Measurements from ENCODE around the gene CYTH1.

CYTH1 gene

DNA sequence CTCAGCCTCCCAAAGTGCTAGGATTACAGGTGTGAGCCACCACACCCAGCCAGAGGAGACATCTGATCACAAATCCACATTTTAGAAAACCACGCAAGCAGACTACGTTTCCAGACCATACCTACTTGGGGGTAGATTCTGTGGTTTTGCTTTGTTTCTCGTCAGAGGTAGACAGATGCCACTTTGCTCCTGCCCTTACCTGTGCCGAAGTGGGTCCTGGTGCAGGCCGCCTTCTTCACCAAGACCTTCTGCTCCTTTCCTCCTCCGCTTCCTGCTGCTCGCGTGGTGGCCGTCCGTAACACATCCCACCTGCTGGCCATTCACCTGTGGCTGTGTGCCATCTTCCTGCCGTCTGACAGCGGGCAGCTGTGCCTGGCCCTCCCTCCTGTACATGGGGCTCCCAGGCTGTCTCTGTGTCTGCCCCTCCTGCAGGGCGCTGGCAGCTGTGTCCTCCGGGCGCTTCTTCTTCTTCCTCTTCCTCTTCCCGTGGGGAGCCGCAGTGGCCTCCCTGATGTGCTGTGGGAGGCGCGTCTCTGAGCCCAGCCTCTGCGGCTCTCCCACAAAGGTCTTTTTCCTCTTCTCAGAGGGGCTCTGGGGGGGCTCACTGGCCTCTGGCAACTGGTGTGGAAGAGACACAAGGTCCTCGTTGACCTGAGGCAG, 21.2 kb upstream of the CYTH1 start:
- DNase-seq: no peak

DNA sequence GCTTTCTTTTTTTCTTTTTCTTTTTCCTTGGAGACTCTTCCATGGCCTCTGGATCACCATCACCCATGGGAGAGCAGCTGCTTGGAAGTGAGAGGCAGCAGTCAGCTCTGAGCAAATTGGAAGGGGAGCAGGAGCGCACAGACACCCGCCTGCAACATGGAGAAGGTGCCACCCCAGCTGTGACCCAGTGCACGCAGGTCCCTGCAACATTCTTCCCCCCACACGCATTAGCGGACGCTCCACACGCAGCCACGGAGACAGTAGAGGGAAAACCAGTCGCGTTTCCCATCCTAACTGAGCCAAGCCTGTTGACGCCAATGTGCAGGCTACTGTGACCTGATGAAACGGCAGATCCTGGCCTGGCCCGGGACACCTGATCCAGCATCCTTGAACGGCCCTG, 20.4 kb upstream of the CYTH1 start:
- DNase-seq: no peak

DNA sequence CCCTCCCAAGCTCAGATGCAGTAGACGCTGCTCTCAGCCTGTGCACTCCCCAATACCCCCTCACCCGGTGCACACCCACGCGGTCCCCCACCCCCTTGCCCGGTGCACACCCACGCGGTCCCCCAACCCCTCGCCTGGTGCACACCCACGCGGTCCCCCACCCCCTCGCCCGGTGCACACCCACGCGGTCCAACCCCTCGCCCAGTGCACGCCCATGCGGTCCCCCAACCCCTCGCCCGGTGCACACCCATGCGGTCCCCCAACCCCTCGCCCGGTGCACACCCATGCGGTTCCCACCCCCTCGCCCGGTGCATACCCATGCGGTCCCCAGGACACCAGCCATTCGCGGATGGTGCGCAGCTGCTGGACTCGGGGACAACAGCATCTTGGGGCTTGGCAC, 19.9 kb upstream of the CYTH1 start:
- DNase-seq: no peak

GRCh38 chr17:78800132-78800931, 18.3 kb upstream of the CYTH1 start:
- no peak for DNase-seq

GRCh38 chr17:78798695-78799559, 16.9 kb upstream of the CYTH1 start:
- DNase-seq: peak; percentile 49

DNA sequence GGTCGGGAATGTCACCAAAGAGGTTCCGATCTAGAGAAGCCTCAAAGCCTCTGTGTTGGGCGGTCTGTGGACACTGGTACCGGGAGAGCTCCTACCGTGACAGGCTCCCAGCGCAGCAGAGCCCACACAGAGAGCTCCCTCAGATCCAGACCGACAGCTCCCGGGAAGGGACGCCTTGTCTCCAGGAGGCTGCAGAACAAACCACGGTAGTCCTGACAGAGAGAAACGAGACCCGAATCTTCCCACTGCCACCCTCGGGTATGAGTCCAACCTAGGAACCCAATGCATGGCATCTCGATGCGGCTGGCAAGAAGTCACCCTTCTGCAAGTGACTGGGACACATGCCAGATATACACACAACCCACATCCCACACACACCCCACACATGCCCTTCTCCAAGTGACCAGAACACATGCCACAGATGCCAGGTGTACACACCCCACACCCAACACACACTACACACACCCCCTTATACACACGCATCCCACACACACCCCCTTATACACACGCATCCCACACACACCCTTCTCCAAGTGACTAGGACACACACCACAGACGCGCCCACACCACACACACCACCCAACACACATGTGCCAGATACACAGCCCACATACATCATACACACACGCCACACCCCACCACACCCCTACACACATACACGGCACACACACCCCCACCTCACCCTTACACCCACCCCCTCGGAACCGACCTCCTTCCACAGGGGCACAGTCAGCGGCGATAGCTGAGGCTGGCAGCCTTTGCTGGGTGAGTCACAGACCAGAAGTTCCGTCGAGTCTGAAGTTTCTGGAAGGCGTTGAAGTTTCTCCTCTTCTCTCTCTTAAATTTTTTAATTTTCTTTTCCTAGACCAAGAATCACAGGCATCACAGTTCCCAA, 15.9 kb upstream of the CYTH1 start:
- no peak for DNase-seq

- no peak for DNase-seq
Observed at GRCh38 chr17:78797213-78797612, 15.1 kb upstream of the CYTH1 start.

- no peak for DNase-seq
Observed at GRCh38 chr17:78796517-78796900, 14.4 kb upstream of the CYTH1 start.

DNA sequence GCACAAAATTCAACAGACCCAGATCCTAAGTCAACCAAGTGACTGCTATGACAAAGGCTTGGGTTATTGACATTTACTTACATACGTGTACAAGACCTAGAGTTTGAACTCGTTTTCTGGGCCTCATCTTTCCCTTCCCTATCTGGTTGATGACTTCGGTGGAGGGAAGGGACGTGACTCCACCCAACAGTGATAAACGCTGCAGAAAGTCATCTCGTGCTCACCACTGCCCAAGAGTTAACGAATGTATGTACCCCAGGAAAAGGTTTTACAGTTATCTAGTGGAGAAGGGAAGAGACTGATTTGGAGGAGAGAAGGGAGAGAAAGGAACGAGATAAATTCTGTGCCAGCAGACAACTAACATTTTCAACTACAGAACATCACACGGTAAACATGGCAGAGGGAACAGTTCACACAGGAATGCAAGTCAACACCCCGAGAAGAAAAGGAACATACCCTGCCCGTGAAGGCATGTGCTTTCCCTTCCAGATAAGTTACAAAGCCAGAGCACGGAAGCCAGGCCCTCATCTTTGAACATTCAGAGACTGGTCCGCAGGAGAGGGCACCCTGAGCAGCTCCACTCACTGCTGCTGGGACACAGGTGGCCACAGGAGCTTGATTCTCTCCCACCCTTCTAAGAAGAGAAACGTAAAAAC, 13.9 kb upstream of the CYTH1 start:
- DNase-seq: no peak

GRCh38 chr17:78794864-78795640, 13.0 kb upstream of the CYTH1 start:
- DNase-seq: no peak

DNA sequence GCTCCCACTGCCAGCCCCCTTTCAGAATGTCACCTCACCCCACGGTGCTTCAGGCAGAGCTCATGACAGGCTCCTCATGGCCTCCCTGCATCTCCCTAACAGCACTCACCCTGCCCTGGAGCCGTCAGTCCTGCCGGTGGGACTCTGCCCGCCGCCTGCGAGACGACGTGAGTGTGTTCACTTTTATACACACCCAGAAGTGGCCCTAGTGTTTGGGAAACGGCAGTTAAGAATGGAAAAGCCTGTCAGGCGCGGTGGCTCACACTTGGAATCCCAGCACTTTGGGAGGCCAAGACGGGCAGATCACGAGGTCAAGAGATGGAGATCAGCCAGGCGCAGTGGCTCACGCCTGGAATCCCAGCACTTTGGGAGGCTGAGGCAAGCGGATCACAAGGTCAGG, 12.3 kb upstream of the CYTH1 start:
- DNase-seq: no peak

- DNase-seq: no peak
Observed at GRCh38 chr17:78793968-78794367, 11.9 kb upstream of the CYTH1 start.

DNA sequence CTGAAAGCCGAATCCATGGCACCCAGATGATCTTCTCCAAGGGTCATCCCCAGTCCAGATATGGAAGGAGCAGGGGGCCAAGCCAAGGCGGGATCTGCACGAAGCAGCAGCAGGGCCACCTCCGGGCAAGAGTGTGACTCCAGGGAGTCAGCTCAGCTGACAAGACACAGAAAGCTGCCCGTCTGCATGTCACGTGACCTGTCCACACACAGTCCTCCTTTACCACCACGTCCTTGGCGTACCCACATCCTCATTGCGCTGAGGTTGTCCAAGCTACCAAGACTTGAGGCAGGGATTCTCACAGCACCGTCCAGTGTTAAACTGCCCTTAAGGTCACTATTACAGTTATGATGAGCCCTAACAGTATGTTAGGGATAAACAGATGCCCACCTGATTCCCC, 11.3 kb upstream of the CYTH1 start:
- DNase-seq: no peak

GRCh38 chr17:78791840-78792709, 10.0 kb upstream of the CYTH1 start:
- DNase-seq: no peak

DNA sequence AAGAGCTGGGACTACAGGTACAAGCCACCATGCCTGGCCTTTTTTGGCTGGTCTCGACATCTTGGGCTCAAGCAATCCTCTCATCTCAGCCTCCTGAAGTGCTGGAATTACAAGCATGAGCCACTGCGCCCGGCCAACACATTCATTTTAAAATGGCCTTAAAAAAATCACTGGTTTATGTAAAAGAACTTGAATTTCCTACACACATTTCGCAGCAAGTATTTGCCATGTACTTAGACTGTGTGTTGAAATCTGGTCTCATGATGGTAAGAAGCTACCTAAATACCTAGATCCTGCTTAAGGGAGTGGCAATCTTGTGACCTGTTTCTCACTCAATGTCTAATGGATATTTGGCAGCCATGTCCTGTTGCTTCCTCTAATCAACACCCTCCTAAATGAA, 8.5 kb upstream of the CYTH1 start:
- DNase-seq: no peak

DNA sequence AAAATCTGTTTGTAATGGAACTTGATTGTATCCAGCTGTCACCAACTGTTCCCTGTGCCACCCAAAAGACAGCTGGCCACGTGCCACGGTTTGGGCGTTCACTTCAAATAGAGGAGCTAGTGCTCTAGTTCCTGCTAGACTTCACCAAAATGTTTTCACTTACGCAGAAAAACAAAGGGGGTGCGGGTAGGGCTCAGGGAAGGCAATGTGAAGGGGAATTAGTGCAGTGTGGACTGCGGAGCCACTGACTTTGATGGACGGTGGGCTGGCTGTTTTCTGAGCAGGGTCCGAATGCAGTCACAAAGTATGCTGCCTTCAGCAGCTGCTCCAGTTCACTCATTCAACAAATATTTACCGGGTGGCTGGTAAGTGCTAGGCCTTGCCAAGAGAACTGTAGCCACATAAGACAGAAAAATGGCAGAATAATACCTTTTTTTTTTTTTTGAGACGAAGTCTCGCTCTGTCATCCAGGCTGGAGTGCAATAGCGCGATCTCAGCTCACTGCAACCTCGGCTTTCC, 7.6 kb upstream of the CYTH1 start:
- peak; percentile 91 for DNase-seq

GRCh38 chr17:78789149-78789662, 7.1 kb upstream of the CYTH1 start:
- DNase-seq: peak; percentile 77

DNA sequence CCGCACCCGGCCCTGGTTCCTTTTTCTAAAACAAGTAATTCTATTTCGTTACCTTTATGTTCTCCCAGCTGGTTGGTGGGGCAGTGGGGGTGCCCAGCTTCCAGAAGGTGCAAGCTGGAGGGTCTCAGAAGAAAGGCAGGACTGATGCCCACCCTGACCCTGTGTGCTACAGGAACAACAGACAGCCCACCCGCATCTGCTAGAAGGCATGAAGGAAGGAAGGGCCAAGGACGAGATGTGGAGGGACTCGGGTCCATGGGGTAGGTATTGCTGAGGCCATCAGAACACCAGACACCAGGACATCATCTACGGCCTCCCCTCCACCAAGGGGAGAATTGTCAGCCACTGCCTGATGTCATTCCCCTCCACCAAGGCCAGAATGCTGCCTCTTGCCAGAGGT, 6.4 kb upstream of the CYTH1 start:
- DNase-seq: no peak

GRCh38 chr17:78787444-78787843, 5.4 kb upstream of the CYTH1 start:
- peak; percentile 53 for DNase-seq

GRCh38 chr17:78785663-78786057, 3.6 kb upstream of the CYTH1 start:
- DNase-seq: peak; percentile 28

Measured in DMS53 (cell line).